NCI-H226 (cell line): Measurements from ENCODE around the gene DIPK1A.
A peak's percentile ranks its signal among the peaks of the same experiment; 100 is the strongest.

Source experiments
- DNase-seq: peaks from one replicate; pipeline ENCODE4 v3.0.0-alpha.2; 2015

Gene DIPK1A

DNA sequence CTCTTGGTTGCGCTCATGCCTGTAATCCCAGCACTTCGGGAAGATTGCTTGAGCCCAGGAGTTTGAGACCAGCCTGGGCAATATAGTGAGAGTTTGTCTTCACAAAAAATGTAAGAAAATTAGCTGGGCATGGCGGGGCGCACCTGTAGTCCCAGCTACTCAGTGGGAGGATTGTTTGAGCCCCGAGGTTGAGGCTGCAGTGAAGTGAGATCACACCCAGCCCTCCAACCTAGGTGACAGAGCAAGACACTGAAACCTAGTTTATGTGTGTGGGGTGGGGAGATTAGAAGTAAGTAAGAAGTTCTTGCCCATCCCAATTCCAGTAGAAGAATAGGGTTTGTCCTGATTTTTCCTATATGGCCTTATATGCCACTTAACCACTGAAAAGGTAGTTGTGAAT, 127.4 kb downstream of the DIPK1A start:
- no peak for DNase-seq

DNA sequence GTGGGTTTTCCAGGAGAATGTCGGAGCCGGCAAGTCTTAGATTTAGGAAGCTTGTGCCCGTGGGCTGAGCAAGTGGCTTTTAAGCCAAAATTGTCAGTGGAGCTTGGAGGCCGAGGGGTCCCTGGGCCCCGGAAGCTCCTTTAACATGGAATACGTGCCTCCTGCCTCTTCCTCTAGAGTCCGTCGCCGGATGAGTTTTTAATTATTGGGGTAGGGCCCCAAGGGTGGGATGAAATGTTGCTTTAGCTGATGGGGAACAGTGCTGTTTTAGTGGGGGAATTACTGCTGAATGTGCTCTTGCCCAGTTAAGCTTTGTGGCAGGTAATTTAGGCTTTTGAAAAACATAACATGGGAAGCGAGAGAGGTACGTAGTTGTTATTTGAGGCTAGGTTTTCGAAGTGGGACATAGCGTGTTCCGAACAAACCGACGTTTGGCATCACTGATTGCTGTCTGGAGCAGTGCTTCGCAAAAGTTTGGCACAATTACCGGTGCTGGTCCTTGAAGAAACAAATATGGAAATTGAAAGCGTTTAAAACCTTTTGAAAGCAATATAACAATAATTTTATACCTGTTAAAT, 128.6 kb downstream of the DIPK1A start:
- no peak for DNase-seq

DNA sequence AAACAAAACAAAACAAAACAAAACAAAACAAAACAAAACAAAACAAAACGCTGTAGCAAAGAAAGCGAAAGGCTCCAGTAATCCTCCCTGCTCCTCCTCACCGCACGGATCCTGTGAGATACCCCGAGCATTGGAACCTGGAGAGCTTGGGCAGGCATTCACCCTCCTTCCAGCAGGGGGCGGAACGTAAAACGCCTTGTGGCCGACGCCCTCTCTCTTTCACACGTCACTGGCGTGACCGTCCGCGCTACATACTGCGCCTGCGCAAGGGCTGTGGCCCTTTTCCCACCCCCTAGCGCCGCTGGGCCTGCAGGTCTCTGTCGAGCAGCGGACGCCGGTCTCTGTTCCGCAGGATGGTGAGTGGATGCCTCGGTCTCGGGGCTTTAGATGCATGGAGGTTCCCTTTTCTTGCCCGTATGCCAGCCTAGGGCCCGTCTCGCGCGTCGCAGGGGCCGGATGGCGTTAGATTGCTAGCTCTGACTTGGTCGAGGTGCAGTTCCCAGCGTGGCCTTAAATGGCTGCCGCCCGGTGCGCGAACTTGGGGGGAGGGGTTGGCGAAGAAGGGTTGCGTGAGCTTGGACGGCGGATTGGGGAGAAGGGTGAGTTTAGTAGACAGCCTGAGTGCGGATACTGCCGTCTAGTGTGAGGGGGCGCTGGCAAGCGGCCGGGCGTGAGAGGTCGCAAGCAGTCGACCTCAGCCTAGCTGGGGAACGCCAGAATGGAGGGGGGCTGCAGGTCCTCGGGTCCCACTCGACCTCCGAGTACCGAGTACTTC, 129.3 kb downstream of the DIPK1A start, which contains the start of gene RPL5:
RPL5 (plus strand) TSS at position 279 of the 775 bp plus-strand sequence; CDS start at position 354, 75 bp downstream.
- DNase-seq, result peak; percentile 75

DNA sequence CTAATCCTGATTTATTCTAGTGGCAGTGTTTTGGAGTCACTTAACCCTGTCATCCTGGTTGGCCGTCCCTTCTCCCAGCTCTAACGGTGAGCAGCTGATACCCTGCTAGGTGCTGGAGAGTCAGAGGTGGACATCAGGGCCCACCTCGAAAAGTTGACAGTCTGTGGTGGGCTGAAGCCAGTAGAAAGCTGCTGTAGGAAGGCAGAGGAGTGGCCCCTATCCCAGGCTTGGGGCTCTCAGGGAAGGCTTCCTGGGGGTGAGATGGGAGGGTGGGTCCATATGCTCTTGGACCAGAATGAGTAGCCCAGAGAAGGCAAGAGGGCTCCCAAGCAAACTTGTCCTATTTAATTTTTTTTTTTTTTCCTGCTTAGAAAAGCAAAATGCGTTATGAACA, 129.9 kb downstream of the DIPK1A start:
- no peak for DNase-seq

DNA sequence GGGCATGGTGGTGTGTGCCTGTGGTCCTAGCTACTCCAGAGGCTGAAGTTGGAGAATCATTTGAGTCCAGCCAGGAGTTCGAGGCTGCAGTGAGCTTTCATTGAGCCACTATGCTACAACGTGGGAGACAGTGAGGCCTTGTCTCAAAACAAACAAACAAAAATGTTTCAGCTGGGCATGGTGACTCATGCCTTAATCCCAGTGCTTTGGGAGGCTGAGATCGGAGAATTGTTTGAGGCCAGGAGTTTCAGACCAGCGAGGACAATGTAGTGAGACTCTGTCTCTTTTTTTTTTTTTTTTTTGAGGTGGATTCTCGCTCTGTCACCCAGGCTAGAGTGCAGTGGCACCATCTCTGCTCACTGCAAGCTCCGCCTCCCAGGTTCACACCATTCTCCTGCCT, 134.5 kb downstream of the DIPK1A start:
- DNase-seq, result peak; percentile 22

DNA sequence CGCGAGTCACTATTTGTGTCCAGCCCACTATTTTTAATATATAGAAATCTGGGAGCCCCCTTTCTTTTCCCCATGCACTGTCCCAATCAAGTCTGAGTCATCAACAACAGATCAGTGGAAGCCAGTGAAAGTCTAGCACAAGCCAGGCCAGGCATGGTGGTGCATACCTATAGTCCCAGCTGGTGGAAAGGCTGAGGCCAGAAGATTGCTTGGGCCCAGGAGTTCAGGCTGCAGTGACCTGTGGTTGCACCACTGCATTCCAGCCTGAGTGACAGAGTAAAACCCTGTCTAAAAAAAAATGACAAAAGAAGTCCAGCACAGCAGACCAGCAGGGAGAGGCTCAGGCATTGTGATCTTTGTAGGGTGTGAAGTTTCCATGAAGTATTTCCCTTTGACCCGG, 138.4 kb downstream of the DIPK1A start:
- DNase-seq, result peak; percentile 1

DNA sequence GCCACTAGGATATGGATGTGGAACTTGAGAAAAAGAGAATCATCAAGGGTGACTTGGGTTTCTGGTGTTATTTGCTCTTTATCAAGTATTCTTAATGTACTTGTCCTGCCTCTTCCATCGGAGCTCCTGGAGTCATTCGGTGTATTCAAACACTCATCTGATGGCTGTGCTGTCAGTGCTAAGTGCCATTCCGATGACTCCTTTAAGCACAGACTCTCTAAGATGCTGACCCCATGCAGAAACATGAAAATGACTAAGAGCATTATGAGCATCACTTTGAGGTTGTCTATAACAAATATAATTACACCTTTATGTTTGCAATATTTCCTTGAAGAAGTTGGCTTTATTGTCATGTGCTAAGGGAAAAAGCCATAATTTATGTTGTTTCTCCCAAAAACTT, 140.7 kb downstream of the DIPK1A start:
- DNase-seq, result no peak

DNA sequence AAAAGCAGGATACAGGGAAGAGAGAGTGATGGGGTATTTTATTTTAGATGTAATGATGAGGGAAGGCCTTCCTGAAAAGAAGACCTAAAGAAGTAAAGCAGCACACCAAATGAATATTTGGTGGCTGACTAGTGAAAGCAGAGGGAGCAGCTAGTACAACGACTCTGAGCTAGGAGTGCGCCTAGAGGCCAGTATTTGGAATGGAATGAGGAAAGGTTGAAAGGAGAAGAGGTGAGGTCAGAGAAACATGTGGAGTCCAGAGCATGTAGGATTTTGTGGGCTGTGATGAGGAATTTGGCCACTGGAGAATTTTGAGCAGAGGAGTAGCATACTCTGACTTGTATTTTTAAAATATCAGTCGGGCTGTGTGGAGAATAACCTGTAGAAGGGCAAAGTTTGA, 141.2 kb downstream of the DIPK1A start:
- peak; percentile 40 for DNase-seq

DNA sequence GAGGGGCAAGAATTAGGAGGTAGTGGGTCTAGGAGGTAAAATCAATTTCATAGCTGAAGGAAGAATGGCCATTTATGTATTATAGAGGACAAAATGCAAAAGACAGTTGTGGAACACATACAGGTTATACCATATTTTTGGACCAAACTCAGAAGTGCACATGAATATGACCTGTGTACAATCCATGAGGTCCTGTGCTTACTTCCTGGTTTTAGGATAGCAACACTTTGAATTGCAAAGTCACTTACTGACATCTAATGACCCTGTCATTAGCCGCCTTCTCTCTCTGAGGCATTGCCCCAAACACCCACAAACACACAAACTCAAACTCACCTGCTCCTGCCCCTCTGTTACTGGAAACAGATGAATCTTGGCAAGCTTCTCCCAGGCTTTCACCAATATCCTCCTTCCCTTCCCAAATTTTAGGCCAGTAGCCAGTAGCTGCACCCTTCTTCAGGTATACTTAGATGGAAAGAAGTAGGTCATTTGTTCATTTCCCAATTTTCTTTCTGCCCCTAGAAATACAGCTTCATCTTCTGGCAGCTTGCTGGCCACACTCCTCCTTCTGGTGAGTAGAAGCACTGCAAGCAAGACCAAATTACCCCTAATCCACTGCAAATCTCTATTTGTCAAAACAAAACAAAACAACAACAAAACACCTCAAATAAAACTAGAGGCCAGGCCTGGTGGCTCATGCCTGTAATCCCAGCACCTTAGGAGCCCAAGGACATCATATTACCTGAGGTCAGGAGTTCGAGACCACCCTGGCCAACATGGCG, 143.1 kb downstream of the DIPK1A start:
- DNase-seq, result no peak

DNA sequence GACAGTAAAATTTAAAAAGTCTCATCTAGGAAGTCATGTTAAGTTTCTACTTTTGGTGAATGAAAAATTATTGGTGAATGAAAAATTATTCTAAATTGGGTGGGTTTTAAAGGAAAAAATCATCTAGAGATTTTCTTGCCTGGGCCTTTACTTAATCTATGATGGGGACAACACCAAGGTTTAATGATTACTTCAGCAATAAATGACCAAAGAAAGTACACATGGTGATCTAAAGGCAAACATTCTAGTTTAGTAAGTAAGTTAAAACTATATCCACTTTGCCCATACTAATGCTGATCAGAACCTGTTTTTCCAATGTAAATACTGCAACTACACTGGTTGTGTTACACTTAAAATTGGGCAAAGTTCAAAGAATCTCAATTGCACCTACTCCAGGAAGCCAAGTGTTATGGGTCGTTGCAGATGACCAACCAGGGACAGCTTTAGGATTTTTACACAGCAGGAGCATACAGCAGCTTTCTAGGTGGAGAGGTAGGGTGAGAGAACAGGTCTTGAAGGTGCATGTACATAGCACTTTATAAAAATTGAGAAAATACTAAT, 144.0 kb downstream of the DIPK1A start:
- DNase-seq, result no peak

DNA sequence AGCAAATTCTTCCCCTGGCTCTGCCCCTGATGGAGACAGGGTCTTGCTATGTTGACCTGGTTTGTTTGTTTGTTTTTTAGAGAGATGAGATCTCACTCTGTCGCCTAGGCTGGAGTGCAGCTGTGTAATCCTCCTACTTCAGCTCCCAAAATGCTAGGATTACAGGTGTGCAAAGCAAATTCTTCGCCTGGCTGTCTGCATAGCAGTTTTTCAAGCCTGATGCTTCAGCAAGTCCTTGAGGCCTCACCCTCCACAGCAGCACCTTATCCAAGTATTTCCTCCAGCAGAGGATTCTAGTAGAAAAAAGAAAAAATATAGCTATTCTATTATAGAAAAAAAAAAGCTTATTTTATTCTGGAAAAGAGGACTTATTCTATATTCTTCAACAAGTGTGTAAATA, 144.5 kb downstream of the DIPK1A start:
- no peak for DNase-seq

DNA sequence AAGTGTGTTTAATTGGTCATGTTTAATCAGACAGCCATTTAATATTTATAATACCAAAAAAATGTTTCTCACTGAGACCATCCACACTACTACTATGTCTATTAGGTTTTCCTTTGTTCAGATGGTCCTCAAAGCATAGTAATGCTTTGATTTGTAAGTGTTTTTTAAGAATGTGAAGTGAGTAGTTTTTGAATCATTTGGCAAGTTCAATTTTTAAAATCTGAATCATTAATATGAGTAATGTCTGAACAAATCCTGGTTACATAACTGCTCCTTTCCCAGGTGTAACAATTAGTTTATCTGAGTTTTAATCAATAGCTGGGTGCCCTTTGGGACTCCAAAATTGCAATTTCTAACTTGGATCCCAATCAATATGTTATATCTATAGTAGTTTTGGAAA, 152.9 kb downstream of the DIPK1A start:
- no peak for DNase-seq

DNA sequence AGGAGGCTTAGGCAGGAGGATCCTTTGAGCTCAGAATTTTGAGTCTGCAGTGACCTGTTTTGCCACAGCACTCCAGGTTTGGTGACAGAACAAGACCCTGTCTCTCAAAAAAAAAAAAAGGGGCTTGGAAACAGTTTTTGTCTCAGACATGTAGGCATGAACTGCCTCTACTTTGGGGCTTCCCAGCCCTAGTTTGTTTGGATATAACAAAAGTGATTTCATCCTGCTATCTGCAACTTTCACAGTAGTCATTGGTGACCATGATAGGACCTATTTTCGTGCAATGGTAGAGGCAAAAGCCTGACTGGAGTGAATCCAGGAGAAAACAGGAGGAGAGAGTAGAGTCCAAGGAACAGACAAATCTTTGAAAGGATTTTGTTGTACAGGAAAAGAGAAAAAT, 156.0 kb downstream of the DIPK1A start:
- peak; percentile 48 for DNase-seq

DNA sequence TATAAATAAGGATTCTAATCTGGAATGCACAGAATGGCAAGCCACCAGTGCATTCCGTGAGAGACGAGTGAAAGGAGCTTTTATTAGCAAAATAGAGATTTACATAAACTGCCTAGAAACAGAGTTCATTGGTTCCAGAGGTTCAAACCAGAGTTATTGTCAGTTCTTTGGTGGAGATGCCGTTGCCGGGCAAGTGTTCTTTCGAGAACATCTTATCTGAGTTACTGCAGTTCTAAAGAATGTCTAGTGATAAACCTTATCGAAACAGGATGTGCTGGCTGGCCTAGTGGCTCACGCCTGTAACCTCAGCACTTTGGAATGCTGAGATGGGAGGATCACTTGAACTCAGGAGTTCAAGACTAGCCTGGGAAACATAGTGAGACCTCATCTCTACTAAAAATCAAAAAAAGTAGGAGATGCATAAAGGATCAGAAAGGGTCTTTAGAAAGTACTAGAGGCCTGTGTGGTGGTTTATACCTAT, 156.5 kb downstream of the DIPK1A start:
- peak; percentile 99 for DNase-seq

DNA sequence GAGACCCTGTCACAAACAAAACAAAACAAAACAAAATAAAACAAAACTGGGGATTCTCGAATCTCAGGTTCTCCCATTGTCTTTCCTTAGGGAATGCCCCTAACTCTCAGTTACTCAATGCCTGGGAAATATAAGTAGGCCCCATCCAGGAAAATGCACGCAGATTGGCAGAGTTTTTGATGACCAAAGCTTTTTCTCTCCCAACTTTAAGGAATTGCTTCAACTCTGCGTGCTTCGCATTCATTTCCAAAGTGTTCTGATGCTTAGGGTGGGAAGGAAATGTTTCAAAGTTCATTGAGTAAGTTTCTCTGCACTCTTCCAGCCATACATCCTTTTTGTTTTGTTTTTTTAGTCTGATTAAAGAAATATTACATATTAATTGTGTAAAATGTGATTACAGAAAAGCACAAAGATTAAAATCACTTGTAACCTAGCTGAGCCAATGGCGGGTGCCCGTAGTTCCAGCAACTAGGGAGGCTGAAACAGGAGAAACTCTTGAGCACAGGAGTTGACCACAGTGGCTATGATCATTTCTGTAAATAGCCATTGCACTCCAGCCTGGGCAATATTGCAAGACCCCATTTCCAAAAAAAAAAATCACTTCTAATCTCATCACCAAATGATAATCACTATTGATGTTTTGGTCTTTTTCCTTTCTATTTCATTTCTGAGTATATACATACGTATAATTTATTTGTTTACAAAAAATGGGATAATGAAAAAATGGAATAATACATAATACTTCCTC, 157.9 kb downstream of the DIPK1A start:
- DNase-seq, result no peak

DNA sequence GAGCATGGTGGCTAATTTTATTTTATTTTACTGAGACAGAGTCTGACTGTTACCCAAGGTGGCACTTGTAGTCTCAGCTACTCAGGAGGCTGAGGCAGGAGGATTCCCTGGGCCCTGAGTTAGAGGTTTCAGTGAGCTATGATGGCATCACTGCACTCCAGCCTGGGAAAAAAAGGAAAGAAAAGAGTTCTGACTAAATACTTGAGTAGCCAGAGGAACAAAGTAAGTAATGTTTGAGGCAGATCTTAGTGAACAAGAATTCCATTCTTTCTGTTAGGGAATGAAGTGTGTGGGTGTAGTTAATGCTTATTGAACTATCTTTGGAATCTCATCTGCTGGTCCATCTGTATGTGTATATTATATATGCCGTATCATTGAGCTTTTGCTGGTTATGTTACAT, 163.3 kb downstream of the DIPK1A start:
- no peak for DNase-seq

DNA sequence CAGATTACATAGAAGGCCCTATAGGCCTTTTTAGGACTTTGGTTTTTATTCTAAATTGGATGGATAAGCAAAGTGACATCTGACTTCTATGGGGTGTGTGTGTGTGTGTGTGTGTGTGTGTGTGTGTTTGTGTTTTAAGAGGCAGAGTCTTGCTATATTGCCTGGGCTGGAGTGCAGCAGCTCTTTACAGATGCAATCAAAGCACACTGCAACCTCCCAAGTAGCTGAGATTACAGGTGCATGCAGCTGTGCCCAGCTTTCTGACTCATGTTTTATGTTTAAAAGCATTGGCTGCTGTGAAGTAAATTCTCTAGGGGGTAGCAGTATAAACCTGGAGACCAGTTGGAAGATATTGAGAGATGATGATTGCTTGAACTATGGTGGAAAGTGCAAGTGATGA, 164.0 kb downstream of the DIPK1A start:
- no peak for DNase-seq

DNA sequence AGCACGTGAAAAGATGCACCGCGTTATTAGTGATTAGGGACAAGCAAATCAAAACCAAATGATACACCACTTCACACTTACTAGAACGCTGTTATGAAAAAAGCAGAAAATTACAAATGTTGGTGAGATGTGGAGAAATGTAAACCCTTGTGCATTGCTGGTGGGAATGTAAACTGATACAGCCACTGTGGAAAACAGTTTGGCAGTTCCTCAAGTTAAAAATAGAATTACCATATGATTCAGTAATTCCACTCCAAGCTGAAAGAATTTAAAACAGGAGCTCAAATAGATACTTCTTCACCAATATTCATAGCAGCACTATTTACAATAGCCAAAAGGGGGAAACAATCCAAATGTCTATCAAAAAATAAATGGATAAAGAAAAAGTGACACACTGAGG, 166.1 kb downstream of the DIPK1A start:
- no peak for DNase-seq

DNA sequence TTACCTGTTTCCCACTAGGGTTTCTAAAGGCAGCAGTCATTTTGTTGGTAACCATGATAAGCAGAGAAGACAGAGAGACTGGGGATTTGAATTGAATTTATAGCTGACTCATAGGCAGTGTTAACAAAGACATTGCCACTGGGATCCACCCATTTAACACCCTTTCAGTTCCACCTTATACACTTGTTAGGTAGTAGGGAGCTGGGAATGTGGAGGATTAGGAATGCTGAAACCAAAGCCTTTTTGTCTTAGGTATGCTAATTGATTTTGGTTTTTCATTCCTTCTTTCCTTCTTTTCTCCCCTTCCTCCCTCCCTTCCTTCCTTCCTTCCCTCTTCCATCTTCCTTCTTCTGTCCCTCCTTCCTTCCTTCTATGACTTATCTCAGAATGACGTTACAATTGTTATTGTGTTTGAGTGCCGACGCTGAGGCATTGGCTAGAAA, 168.9 kb downstream of the DIPK1A start:
- DNase-seq, result peak; percentile 40
